ENCODE measurements around the gene AGER.

DNA sequence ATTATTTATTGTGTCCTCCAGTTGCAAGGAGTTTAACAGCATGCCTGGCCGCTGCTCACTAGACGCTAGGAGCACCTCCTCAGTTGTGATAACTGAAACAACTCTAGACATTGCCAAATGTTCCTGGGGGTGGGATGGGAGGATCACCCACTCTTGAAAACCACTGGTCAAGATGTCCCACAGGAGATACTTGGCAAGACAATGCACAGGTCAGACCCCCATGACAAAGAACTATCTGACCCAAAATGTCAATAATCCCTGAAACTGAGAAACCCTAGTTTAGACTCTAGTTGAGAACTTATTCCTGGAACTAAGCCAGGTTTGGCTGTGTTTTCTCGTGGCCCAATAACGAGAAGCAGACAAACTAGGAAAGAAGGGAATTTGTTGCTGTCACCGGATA lies 44.5 kb downstream of the AGER start:
- TF ChIP-seq, protein P1, sequence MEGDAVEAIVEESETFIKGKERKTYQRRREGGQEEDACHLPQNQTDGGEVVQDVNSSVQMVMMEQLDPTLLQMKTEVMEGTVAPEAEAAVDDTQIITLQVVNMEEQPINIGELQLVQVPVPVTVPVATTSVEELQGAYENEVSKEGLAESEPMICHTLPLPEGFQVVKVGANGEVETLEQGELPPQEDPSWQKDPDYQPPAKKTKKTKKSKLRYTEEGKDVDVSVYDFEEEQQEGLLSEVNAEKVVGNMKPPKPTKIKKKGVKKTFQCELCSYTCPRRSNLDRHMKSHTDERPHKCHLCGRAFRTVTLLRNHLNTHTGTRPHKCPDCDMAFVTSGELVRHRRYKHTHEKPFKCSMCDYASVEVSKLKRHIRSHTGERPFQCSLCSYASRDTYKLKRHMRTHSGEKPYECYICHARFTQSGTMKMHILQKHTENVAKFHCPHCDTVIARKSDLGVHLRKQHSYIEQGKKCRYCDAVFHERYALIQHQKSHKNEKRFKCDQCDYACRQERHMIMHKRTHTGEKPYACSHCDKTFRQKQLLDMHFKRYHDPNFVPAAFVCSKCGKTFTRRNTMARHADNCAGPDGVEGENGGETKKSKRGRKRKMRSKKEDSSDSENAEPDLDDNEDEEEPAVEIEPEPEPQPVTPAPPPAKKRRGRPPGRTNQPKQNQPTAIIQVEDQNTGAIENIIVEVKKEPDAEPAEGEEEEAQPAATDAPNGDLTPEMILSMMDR (conservative IDR thresholded peaks at IDR 0.05; ENCODE audit: low read depth, low read length) = no peak
- TF ChIP-seq POLR2A (IDR thresholded peaks at IDR 0.05; ENCODE audit: low read depth, low read length) = no peak
- no peak for TF ChIP-seq SMC3 (IDR thresholded peaks at IDR 0.05; ENCODE audit: low read depth, low read length)

Data from IMR-90 (cell line).